ENCODE data around the gene IGFL2.

IGFL2 gene

GRCh38 chr19:46147791-46148288 is at the start of gene IGFL2:
IGFL2 (plus strand) TSS chr19:46148238; CDS start chr19:46148279, 41 bp downstream.
- no peak for TF ChIP-seq GATA2 (IDR thresholded peaks at IDR 0.05; ENCODE audit: low read depth, low read length)
- no peak for TF ChIP-seq GATA3 (IDR thresholded peaks at IDR 0.05; ENCODE audit: low read depth, low read length)

- TF ChIP-seq GATA3 (IDR thresholded peaks at IDR 0.05; ENCODE audit: low read depth, low read length) (no peak), GATA2 (IDR thresholded peaks at IDR 0.05; ENCODE audit: low read depth, low read length) (no peak)
Measured at GRCh38 chr19:46100344-46100743, 47.7 kb upstream of the IGFL2 start.

- TF ChIP-seq GATA2 (IDR thresholded peaks at IDR 0.05; ENCODE audit: low read depth, low read length), result no peak
- TF ChIP-seq GATA3 (IDR thresholded peaks at IDR 0.05; ENCODE audit: low read depth, low read length), result no peak
Measured at GRCh38 chr19:46101293-46101692, 46.7 kb upstream of the IGFL2 start.

GRCh38 chr19:46107371-46107770 is 40.7 kb upstream of the IGFL2 start:
- no peak for TF ChIP-seq GATA3 (IDR thresholded peaks at IDR 0.05; ENCODE audit: low read depth, low read length)
- no peak for TF ChIP-seq GATA2 (IDR thresholded peaks at IDR 0.05; ENCODE audit: low read depth, low read length)

- TF ChIP-seq GATA3 (IDR thresholded peaks at IDR 0.05; ENCODE audit: low read depth, low read length) (no peak), GATA2 (IDR thresholded peaks at IDR 0.05; ENCODE audit: low read depth, low read length) (no peak)
Measured at GRCh38 chr19:46109876-46110275, 38.2 kb upstream of the IGFL2 start.

- TF ChIP-seq GATA2 (IDR thresholded peaks at IDR 0.05; ENCODE audit: low read depth, low read length), result no peak
Measured at GRCh38 chr19:46111376-46111775, 36.7 kb upstream of the IGFL2 start.

GRCh38 chr19:46112527-46112926 is 35.5 kb upstream of the IGFL2 start:
- no peak for TF ChIP-seq GATA2 (IDR thresholded peaks at IDR 0.05; ENCODE audit: low read depth, low read length)
- no peak for TF ChIP-seq GATA3 (IDR thresholded peaks at IDR 0.05; ENCODE audit: low read depth, low read length)

GRCh38 chr19:46113726-46114125 is 34.3 kb upstream of the IGFL2 start:
- TF ChIP-seq GATA2 (IDR thresholded peaks at IDR 0.05; ENCODE audit: low read depth, low read length) (no peak), GATA3 (IDR thresholded peaks at IDR 0.05; ENCODE audit: low read depth, low read length) (no peak)

GRCh38 chr19:46115396-46116106 is 32.5 kb upstream of the IGFL2 start:
- TF ChIP-seq GATA2 (IDR thresholded peaks at IDR 0.05; ENCODE audit: low read depth, low read length), result no peak
- no peak for TF ChIP-seq GATA3 (IDR thresholded peaks at IDR 0.05; ENCODE audit: low read depth, low read length)

GRCh38 chr19:46116121-46116520 is 31.9 kb upstream of the IGFL2 start:
- TF ChIP-seq GATA3 (IDR thresholded peaks at IDR 0.05; ENCODE audit: low read depth, low read length) (no peak), GATA2 (IDR thresholded peaks at IDR 0.05; ENCODE audit: low read depth, low read length) (no peak)

GRCh38 chr19:46118136-46118535 is 29.9 kb upstream of the IGFL2 start:
- TF ChIP-seq GATA3 (IDR thresholded peaks at IDR 0.05; ENCODE audit: low read depth, low read length) (no peak), GATA2 (IDR thresholded peaks at IDR 0.05; ENCODE audit: low read depth, low read length) (no peak)

- TF ChIP-seq GATA2 (IDR thresholded peaks at IDR 0.05; ENCODE audit: low read depth, low read length) (no peak), GATA3 (IDR thresholded peaks at IDR 0.05; ENCODE audit: low read depth, low read length) (no peak)
Measured at GRCh38 chr19:46124638-46125115, 23.4 kb upstream of the IGFL2 start, which contains the start of gene IGFL3. IGFL3 (minus strand) TSS chr19:46124688; CDS start chr19:46124649, 39 bp downstream.

GRCh38 chr19:46125447-46125846 is 22.6 kb upstream of the IGFL2 start:
- TF ChIP-seq GATA3 (IDR thresholded peaks at IDR 0.05; ENCODE audit: low read depth, low read length) (no peak), GATA2 (IDR thresholded peaks at IDR 0.05; ENCODE audit: low read depth, low read length) (no peak)

GRCh38 chr19:46126086-46126580 is 21.9 kb upstream of the IGFL2 start:
- no peak for TF ChIP-seq GATA2 (IDR thresholded peaks at IDR 0.05; ENCODE audit: low read depth, low read length)
- TF ChIP-seq GATA3 (IDR thresholded peaks at IDR 0.05; ENCODE audit: low read depth, low read length), result no peak

GRCh38 chr19:46131485-46132143 is 16.4 kb upstream of the IGFL2 start:
- TF ChIP-seq GATA2 (IDR thresholded peaks at IDR 0.05; ENCODE audit: low read depth, low read length) (no peak), GATA3 (IDR thresholded peaks at IDR 0.05; ENCODE audit: low read depth, low read length) (no peak)

Data from SH-SY5Y (cell line).